DMS153 (cell line): ENCODE measurements around the gene JUND.
A peak's percentile ranks its signal among the peaks of the same experiment; 100 is the strongest.

Experiments
- DNase-seq: peaks from one replicate; lab custom pipeline; 2025; lab: John Stamatoyannopoulos, UW

The JUND gene

DNA sequence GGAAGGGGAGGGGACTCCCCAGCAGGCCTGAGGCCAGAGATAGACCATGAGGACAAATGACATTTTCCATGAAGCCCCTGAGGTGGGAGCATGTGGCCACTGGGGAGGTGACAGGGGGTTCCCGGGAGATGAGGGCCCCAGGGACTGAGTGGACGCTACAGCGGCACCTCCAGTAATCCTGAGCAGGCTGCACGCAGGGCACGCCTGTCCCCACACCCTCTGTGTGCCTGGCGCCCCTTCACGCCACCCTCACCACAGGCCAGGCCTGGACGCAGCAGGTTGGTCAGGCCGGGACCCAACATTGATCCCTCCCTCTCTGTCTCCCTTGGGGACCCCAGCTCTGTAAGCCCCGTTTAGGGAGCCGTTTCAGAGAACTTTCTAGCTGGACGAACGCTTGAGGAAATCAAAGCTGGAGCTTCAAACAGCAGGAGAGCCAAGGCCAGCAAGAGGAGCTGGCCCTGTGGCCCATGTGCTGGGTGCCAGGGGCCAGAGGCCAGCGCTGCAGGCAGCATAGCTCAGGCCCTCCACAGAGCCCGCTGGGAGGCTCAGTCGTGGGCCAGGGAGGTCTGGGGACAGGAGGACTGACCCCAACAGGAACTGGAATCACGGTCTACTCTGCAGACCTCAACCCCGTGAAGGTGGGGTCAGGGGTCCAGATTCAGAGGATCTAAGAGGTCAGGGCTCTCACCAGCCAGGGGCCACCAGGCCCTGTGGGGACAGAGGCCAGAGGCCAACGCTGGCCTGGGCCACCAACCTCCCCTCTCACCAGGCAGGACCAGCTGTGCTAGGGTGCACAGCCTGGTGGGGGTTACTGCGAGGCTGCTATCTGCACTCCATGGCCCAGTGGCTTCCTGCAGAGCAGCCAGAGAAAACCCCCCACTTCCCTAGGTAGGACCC lies 26.9 kb upstream of the JUND start:
- no peak for DNase-seq

DNA sequence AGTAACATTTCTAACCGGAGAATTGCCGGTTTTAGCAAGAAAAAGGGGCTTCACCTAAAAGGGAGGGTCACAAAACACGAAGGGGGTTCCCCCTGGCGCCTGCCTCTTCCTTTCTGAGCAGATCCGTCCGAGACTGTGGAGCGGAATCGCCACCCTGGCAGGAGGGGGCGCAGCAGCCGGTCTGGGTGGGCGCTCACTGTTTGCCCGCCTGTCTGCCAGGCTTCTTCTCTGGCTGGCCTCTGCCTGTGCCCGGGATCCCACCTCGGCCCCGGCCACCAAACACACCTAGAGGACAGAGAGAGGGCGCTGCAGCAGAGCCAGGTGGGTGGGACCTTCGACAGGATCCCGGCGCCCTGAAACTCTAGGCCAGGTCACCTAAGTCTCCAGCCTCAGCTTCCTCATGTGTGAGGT lies 25.9 kb upstream of the JUND start:
- DNase-seq, result no peak

DNA sequence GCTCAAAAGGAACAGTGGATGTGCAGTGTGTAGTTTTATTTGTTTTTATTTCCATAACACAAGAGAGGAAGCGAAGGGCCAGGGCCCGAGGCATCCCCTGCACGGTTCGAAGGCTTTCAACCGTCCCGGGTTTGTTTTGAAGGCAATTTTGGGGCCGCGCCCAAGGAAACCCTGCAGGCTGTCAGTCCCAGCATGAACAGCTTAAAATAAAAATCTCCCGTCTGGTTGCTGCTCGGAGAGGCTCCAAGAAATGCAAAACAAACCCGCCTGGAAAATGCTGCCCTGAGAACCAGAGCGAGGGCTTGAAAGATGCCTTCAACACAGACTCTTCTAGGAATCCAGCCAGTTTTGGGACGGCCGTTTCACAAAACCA lies 25.5 kb upstream of the JUND start:
- no peak for DNase-seq

DNA sequence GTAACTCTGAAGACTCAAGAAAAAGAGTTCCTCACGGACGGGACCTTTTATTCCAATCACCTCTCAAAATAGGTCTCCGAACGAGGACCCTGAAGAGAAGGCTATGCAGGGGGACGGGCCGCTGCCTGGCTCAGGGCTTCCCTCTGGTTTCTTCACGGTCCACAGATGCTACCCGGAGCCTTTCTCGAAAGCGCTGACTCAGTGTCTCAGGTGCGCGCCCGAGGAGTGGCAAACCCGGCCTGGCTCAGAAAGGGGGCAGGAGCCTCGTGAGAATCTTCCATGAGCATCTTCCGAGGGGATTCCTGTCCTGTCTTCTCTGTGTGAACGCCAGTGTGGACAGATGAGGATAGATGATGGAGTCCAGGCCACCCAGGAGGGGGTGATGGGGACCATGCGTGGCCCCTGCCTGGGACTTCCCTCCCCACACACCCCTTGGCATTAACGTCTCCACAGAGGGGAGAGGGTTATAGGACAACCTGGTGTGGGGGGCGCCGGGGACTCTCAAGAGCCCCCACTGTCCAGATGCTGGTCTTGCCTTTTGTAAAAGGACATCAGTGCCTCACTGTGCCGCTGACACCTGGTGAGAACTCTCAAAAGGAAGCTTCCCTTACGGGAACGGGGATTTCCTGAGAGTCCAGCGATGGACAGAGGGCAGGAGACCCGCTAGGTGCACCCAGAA lies 24.9 kb upstream of the JUND start:
- no peak for DNase-seq

DNA sequence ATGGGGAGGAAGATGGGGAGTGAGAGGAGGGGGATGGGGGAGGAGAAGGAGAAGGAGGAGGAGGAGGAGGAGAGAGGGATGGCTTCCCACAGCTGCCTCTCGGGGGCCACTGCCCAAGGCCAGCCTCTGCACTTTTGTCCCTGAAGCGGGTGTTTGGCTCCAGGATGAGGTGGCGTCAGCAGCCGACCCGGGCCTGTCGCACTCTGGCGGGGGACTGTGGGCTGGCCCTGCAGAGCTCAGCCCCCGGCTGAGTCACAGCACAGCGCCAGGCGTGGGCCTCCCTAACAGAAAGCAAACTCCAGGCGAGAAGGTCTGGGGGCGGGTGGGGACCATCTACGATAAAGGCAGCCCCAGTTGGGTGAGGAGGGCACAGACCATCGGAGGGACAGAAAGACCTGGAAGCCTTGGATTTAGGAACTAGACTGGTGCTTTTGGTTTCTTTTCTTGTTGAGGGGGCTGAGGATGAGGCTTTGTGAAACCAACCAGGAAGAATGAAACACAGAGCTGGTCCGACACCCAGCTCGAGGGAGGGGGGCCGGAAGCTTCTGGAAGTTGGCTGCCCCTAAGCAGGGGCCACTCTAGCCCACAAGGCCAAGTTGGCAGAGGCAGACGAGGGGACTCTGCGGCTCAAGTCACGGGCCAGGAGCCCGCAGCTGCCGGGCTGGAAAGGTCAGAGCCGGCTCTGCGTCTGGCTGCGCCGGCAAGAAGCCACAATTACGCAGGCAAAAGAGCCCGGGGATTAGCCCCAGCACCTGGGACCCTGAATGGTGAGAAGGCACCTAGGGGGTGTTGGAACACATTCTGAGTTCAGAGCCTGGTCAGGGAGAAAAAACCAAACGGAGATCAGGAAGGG lies 23.3 kb upstream of the JUND start:
- DNase-seq, result no peak

DNA sequence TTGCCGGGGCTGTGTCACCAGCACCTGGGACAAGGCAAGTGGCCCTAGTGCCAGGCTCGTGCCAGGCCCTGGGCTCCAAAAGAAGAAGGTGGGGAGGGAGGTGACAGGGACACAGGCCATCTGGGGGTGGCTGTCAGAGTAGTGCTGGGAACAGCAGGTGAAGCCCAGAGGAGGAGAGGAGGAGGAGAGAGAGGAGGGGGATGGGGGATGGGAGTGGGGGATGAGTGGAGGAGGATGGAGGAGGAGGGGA lies 22.7 kb upstream of the JUND start:
- DNase-seq, result peak; percentile 25

DNA sequence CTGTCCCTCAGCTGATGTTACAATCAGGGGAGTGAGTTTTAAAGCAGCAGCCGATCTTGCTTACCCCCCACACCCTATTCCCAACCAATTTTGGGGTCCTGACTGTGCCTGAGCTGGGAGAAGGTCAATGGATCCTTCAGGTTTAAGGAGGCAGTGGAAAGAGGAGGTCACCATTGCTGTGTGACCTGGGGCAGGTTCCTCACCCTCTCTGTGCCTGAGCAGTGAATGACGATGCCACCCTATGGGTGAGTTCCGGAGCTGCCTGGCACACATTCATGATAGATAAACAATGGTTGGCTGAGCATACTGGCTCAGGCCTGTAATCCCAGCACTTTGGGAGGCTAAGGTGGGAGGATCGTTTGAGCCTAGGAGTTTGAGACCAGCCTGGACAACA lies 20.3 kb upstream of the JUND start:
- DNase-seq, result no peak

DNA sequence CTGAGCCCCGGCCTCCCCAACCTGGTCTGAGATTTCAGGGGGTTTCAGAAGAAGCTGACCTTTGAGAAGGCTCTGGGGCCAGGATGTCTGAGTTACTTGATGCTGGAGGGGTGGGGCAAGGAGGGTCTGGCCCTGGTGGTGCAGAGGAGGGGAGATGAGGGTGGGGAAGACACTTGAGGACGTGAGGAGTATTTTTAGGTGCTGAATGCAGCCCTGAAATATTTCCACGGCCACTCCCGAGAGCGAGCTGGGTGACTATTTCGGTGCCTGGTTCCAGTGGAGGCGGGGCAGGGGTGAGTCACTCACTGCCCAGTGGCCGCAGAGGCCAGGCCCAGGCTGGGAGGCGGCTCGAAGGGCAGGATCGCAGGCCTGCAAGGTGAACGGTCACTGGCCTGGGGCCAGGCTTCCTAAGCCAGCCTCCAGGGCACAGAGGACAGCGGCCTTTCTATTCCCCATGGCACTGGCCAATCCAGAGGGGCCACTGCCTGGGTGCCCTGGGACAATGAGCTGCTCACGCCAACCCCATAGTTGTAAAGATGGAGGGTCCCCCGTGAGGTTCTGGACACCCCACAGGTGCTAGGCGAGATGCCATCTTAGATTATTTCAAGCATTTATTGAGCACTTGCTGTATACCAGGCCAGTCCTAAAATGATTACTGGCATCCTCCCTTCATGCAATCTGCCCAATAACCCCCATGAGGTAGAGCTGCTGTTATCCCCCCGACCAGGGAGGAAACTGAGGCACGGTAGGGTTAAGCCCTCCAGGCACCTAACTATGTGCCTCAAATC lies 19.7 kb upstream of the JUND start:
- DNase-seq, result no peak

DNA sequence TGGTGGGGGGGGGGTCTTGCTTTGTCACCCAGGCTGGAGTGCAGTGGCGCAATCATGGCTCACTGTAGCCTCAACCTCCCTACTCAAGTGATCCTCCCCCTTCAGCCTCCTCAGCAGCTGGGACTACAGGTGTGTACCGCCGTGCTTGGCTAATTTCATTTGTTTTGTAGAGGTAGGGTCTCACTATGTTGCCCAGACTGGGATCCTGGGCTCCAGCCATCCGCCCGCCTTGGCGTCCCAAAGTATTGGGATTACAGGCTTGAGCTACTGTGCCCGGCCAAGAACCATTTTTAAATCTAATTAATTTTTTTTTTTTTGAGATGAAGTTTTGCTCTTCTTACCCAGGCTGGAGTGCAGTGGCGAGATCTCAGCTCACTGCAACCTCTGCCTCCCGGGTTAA lies 18.2 kb upstream of the JUND start:
- DNase-seq, result no peak

DNA sequence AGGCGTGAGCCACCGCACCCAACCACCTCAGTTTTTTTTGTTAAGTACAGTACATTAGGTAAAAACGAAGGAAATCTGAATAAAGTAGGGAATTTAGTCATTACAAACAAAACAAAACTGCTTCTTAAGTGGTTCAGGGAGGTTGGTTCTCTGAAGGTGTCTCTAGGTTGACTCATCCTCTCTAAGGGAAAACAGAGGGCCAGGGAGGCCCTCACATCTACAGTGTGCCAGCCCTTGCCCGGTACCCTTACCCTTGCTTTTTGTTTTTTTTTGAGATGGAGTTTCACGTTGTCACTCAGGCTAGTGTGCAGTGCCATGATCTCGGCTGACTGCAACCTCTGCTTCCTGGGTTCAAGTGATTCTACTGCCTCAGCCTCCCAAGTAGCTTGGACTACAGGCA lies 17.2 kb upstream of the JUND start:
- DNase-seq, result no peak

DNA sequence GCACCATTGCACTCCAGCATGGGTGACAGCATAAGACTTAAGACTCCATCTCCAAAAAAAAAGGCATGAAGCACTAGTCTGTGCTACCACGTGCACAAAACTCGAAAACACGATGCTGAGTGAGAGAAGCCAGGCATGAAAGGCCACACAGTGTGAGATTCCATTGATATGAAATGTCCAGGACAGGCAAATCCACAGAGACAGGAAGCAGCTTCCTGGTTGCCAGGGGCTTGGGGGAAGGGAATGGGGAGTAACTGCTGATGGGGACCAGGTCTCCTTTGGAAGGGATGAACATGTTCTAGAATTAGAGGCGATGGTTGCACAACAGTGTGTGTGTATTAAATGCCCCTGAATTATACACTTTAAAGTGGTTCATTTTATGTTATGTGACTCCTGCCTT lies 15.9 kb upstream of the JUND start:
- no peak for DNase-seq

DNA sequence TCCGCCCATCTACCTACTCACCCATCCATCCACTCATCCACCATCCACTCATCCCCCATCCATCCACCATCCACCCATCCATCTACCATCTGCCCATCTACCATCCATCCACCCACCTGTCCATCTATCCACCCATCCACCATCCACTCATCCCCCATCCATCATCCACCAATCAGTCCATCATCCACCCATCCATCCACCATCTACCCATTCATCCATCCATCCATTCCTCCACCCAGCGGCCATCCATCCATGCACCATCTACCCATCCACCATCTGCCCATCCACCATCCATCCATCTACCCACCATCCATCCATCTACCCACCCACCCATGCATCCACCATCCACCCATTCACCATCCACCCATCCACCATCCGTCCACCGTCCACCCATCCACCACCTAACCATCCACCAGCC lies 13.6 kb upstream of the JUND start:
- no peak for DNase-seq

DNA sequence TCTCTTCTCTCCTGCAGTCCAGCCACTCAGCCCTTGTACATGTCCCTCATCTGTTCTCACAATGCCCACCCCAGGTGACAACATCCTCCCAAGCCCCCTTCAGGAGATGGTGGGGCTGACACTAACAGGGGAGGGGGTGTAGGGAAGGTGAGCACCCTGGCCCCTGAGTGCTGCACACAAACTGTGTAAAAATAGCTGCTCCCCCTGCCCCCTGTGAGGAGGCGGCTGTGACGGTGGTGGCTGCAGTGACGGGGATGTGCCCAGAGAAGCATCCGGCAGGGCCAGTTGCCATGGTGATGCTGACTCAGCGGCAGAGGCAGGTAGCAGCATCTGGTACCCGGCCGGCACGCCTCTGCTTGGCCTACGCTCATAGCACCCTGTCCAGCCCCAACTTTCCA lies 13.0 kb upstream of the JUND start:
- DNase-seq, result peak; percentile 21

DNA sequence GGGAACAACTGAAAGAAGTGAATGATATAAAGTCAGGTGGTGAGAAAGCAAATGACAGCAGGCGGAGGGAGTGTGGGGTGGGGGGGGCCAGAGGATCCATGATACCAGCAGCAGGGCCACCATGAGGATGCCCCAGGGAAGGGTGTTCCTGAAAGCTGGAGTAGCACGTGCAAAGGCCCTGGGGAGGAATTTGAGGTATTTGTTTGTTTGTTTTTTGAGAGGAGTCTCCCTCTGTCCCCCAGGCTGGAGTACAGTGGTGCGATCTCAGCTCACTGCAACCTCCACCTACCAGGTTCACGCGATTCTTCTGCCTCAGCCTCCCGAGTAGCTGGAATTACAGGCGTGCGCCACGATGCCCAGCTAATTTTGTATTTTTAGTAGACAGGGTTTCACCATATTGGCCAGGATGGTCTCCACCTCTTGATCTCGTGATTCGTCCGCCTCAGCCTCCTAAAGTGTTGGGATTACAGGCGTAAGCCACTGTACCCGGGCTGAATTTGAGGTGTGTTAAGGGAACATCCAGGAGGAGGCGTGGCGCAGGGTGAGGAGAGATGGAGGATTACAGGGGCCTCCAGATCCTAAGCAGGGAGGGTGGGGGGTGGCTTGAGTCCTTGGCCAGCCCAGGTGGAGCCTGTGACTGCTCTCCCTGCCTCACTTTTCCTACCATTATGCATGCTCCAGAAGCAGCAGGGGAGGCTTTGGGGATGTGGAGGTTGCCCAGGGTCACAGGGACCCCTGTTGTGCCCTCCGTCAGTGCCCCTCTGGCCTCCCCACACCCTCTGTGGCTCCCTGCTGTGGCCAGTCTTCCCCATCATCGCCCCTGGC lies 12.4 kb upstream of the JUND start:
- no peak for DNase-seq

DNA sequence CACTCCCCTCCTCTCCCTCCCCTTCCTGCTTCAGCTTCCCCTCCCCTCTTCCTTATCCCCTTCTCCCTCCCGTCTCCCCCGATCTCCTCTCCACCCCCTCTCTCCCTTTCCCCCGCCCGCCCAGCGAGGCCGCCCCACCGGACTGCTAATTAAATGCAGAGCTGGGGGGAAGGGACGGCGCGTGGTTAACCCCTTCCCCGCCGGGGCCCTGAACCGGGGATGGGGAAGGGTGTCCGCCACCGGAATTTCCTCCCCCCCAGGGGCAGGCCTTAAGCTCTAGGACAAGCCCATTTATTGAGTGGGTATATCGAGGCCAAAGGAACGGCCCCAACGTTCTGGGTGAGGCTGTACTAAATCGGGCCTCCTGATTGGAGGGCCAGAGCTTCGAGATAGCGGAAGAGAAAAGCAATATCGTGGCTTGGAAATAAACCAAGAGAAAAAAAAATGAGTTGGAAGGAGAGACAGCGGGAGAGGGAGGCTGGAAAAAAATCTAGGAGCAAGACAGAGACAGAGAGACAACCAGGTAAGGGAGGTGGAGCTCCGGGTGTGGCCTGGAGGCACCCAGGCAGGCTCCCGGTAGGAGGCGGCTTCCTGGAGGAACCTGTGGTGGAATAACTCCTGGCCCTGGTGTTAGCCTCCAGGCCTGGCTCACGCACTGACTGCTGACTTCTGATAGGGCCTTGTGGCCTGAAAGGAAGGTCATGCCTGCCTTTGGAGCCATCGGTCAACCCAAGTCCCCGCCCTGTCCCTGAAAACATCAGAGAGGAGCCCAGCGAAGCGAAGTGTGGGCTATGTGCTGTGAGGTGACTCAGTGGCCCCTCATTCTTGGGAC lies 11.6 kb upstream of the JUND start:
- DNase-seq, result no peak

DNA sequence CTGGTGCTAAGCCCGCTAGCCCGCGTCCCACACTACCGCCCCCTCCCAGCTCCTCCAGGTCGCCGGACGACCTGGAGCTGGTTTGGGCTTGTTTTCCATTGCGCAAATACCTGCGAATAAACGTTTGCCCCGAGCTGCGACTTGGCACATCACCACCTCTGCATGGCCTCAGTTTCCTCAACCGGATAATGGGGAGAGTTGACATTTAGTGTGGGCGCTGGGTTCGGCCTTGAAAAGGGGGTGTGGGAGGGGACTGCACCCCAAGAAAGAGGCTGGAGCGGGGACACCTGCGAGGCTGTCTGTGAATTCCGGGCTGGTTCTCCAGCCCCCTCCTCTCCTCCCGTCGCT lies 11.0 kb upstream of the JUND start:
- no peak for DNase-seq

DNA sequence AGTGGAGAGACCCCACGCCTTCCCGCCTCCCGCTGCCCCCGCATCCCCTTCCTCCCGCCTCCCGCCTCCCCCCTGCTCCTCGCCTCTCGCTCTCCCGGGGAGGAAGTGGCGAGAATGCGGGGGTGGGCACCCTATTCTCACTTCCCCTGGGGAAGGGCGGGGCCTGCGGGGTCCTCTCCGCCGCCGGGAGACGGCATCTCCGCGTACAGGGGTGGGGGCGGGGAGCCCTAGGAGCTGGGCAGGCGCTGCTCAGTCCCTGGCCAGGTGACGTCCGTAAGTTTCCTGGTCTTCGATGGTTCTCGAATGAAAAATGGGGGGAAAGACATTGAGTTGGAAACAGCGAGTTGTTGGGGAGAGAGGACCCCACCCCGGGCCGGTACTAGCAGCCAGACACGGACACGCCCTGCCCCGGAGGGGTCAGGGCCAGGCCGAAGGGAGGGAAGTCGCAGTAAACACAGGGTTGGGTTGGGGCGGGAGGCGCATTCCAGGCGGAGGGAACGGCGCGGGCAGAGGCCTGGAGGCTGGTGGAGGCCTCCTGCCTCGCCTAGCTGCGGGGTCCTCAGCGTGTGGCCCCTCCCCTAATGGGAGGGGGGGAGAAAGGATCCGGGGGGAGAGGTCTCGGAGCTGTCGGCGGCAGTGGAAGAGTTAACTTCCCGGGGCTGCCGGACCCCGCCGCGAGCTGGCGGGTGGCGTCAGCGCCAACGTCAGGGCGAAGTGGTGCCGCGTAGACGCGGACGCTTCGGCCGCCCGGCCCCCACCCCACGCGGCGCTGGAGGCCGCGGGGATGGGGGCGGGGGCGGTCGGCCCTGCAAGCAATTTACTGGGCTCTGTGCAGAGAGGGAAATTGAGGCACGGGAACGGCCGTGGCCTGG lies 10.4 kb upstream of the JUND start:
- DNase-seq, result peak; percentile 30

DNA sequence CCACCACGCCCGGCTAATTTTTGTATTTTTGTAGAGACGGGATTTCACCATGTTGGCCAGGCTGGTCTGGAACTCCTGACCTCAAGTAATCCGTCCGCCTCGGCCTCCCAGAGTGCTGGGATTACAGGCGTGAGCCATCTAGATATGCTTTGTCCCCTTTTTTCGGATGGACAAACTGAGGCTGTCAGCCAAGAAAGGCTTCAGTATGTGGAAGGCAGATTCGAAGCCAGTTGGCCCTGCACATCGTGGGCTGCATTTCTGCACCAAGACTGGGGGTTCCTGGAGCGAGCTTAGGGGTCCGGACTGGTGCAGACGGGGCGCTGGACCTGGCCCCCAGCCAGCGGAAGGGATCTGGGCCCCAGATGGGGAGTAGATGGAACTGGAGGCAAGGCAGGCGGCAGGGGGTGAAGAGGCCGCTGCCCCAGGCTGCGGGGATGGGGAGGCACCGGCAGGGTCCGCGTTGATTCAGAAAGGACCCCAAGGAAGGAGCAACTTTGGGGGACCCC lies 9.7 kb upstream of the JUND start:
- DNase-seq, result no peak

DNA sequence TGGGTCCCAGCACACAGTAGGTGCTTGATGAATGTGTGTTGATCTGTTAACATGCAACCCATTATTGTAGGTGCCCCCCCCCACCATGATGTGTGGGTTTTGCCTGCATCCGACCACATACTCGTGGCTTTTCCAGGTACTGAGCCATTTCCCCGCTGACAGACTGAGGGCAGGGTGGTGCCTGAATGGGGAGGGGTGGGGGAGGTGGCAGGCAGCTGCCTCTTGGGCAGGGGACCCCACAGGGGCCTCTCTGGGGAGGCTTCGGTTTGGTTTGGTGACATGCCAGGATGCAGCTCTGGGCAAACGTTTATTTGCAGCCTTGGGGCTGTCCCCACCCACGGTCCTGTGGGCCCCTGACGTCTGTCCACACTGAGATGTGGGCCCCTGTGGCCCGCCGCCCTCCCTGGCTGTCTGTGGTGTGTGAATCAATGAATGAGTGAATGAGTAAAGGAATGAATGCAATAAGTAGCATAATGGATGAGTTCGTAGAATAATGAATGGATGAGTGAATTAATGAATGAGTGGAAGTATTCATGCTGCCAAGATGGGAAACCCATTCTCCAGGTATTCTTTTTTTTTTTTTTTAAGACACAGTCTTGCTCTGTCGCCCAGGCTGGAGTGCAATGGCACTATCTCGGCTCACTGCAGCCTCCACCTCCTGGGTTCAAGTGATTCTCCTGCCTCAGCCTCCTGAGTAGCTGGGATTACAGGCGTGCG lies 9.0 kb upstream of the JUND start:
- no peak for DNase-seq
